C4-2B (cell line): ENCODE measurements around the gene GLCCI1.

ENCODE experiments used
- ZFX ChIP-seq: fragments of 450-650 bp; IDR thresholded peaks from 2 replicates; pipeline ENCODE4 v1.6.1; 2017
- TF ChIP-seq, protein P1 (sequence below): fragments of 450-650 bp; conservative IDR thresholded peaks from 2 replicates; pipeline ENCODE4 v1.5.1; 2017; ENCODE audit warnings: mild to moderate bottlenecking

GRCh38 chr7:8094164-8095140 lies 125.9 kb downstream of the GLCCI1 start:
- TF ChIP-seq, protein P1, sequence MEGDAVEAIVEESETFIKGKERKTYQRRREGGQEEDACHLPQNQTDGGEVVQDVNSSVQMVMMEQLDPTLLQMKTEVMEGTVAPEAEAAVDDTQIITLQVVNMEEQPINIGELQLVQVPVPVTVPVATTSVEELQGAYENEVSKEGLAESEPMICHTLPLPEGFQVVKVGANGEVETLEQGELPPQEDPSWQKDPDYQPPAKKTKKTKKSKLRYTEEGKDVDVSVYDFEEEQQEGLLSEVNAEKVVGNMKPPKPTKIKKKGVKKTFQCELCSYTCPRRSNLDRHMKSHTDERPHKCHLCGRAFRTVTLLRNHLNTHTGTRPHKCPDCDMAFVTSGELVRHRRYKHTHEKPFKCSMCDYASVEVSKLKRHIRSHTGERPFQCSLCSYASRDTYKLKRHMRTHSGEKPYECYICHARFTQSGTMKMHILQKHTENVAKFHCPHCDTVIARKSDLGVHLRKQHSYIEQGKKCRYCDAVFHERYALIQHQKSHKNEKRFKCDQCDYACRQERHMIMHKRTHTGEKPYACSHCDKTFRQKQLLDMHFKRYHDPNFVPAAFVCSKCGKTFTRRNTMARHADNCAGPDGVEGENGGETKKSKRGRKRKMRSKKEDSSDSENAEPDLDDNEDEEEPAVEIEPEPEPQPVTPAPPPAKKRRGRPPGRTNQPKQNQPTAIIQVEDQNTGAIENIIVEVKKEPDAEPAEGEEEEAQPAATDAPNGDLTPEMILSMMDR, result no peak
- no peak for TF ChIP-seq ZFX
